Activated CD4-positive, CD25-positive, alpha-beta regulatory T cell (primary cell): ENCODE measurements around the gene OR2F1.
"Not testable (repeated sequence)": the region's sequence is repeated elsewhere in the genome, so short reads cannot be mapped to it uniquely, and the experiment has no call there.

Experiments
- DNase-seq, 4 experiments: peaks; one replicate each; lab custom pipeline; 2025; lab: John Stamatoyannopoulos, UW

OR2F1 gene

DNA sequence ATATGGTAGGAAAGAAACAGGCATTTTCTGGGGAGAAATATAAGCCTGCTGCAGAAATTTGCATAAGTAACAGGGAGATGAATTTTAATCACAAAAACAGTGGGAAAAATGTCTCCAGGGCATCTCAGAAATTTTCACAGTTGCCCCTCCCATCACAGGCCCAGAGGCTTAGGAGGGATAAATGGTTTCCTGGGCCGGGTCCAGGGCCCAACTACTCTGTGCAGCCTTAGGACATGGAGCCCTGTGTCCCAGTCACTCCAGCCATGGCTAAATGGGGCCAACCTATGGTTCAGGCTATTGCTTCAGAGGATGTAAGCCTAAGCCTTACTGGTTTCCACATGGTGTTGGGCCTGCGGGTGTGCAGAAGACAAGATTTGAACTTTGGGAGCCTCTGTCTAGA lies 54.7 kb downstream of the OR2F1 start:
- no peak for DNase-seq

DNA sequence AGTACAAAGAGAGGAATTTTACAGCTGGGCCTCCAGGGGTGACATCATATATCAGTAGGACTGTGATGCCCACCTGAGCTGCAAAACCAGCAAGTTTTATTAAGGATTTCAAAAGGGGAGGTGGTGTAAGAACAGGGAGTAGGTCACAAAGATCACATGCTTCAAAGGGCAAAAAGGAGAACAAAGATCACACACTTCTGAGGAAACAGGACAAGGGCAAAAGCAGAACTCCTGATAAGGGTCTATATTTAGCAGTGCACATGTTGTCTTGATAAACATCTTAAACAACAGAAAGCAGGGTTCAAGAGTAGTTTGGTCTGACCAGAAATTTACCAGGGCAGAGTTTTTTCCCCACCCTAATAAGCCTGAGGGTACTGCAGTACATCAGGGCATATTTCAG lies 55.4 kb downstream of the OR2F1 start:
- not testable (repeated sequence) for DNase-seq

DNA sequence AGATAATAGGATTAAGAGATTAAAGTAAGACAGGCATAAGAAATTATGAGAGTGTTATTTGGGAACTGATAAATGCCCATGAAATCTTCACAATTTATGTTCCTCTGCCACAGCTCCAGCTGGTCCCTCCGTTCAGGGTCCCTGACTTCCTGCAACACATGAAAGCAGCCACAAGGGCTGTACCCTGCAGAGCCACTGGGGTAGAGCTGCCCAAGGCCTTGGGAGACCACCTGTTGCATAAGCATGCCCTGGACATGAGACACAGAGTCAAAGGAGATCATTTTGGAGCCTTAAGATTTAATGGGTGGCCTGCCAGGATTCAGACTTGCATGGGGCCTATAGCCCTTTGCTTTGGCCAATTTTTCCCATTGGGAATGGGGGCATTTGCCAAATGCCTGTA lies 56.2 kb downstream of the OR2F1 start:
- DNase-seq = not testable (repeated sequence)

DNA sequence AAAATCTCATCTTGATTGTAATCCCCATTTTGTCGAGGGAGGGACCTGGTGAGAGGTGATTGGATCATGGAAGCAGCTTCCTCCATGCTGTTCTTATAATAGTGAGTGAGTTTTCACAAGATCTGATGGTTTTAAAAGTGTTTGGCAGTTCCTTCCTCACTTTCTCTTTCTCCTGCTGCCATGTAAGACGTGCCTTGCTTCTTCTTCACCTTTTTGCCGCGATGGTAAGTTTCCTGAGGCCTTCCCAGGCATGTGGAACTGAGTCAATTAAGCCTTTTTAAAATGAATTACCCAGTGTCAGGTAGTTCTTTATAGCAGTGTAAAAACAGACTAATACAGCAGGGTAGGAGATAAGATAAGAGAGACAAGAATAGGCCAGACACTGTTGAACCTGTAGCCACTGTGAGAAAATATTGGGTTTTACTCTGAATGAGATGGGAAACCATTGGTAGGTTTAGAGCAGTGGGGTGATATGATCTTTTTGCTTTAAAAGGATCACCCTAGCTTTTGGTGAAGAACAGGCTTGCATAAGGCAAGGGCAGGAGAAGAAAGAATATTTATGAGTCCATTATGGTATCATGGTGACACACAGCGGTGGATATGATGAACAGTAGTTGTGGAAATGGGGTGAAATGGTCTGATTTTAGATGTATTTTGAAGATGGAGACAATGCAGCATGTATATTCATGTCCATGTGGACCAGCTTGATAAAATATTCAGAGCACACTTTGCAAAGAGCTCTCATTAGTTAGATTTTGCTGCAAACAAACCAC lies 57.0 kb downstream of the OR2F1 start:
- DNase-seq = no peak
